SU-DHL-6 (cell line): ENCODE results near the gene ALCAM.

ENCODE experiments used
- EZH2phosphoT487 ChIP-seq: fragments of 200-600 bp; sonication (generic), shearing (Covaris generic); conservative IDR thresholded peaks from 2 replicates; pipeline ENCODE4 v1.6.1; 2018; ENCODE audit warnings: mild to moderate bottlenecking, antibody characterized with exemption, low read length, moderate library complexity, mixed read lengths
- TF ChIP-seq, protein P1 (sequence below): fragments of 200-600 bp; sonication (generic); IDR thresholded peaks from one replicate; pipeline ENCODE4 v1.5.1; 2017; ENCODE audit warnings: antibody characterized with exemption, mild to moderate bottlenecking, low read length, moderate library complexity; ENCODE audit not compliant: insufficient read depth, poor library complexity, severe bottlenecking

DNA sequence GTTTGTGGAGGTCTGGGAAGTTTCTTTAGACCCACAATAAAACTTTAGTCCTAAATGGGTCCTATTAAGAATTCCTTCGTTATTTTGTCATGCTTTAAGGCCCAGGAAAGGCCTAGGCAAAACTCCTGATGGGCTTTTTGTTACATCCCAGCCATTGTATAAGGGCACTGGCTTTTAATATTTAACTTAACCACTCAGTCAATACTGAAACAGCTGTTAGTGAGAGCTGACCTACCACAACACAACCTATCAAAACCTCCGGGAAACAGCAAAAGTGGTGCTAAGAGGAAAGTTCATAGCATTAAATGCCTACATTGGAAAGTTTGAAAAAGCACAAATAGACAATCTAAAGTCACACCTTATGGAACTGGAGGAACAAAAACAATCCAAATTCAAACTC lies 39.6 kb downstream of the ALCAM start:
- TF ChIP-seq, protein P1, sequence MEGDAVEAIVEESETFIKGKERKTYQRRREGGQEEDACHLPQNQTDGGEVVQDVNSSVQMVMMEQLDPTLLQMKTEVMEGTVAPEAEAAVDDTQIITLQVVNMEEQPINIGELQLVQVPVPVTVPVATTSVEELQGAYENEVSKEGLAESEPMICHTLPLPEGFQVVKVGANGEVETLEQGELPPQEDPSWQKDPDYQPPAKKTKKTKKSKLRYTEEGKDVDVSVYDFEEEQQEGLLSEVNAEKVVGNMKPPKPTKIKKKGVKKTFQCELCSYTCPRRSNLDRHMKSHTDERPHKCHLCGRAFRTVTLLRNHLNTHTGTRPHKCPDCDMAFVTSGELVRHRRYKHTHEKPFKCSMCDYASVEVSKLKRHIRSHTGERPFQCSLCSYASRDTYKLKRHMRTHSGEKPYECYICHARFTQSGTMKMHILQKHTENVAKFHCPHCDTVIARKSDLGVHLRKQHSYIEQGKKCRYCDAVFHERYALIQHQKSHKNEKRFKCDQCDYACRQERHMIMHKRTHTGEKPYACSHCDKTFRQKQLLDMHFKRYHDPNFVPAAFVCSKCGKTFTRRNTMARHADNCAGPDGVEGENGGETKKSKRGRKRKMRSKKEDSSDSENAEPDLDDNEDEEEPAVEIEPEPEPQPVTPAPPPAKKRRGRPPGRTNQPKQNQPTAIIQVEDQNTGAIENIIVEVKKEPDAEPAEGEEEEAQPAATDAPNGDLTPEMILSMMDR = no peak
- TF ChIP-seq EZH2phosphoT487 = no peak
